C4-2B (cell line): ENCODE data around the gene PLPP4.

Experiments
- ZFX ChIP-seq: fragments of 450-650 bp; IDR thresholded peaks from 2 replicates; pipeline ENCODE4 v1.6.1; 2017
- TF ChIP-seq, protein P1 (sequence below): fragments of 450-650 bp; conservative IDR thresholded peaks from 2 replicates; pipeline ENCODE4 v1.5.1; 2017; ENCODE audit warnings: mild to moderate bottlenecking

DNA sequence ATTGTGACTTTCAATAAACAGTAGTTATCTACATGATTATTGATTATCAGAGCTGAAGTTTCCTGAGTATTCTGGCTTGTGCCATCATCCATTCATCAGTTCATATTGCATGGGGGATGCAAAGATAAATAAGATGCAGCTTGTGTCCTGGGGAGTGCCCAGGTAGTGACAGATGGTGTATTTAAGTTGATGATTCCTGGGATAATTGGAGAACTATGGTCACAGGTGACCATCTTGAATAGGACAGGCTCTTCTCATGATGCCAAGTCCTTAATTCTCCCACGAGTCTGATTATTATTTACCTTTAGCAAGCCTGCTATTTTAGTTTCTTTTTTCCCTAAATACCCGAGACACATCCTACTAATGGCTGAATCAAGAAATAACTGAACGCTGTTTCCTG lies 64.9 kb downstream of the PLPP4 start:
- TF ChIP-seq, protein P1, sequence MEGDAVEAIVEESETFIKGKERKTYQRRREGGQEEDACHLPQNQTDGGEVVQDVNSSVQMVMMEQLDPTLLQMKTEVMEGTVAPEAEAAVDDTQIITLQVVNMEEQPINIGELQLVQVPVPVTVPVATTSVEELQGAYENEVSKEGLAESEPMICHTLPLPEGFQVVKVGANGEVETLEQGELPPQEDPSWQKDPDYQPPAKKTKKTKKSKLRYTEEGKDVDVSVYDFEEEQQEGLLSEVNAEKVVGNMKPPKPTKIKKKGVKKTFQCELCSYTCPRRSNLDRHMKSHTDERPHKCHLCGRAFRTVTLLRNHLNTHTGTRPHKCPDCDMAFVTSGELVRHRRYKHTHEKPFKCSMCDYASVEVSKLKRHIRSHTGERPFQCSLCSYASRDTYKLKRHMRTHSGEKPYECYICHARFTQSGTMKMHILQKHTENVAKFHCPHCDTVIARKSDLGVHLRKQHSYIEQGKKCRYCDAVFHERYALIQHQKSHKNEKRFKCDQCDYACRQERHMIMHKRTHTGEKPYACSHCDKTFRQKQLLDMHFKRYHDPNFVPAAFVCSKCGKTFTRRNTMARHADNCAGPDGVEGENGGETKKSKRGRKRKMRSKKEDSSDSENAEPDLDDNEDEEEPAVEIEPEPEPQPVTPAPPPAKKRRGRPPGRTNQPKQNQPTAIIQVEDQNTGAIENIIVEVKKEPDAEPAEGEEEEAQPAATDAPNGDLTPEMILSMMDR: no peak
- TF ChIP-seq ZFX: no peak
